Measurements from ENCODE around the gene PIK3C2G. TPM values are rescaled to one million over a fixed set of nuclear protein-coding genes. Genes with fewer than 3 reads are reported as not detected.

The PIK3C2G gene
- total and polyA plus RNA-seq, 8 donors: 0.60 to 3.2 (median 1.5) TPM

DNA sequence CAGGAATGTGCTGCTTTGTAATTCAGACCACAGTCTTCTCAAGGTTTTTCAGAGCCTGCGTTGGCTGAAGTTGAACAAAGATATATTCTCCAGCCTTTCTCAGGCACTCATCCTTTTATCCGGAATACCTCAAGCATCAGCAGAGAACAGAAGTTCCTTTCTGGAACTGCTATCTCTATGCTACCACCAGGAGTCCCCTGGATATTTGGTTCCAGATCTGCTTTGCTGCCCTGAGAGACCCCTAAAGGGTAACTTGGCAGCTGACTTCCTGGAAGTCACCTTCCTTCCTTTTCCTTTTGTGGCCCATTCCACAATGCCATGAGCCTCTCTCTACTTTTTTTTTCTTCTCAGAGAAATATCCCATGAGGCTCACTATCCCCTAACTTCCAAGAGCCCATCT, 288.3 kb downstream of the PIK3C2G start:
- 67 to 83% methylated on average over 2 of the region's 2 CpGs for WGBS, 2 donors
- no peaks in the 10 kb centered on the region for H3K4me1 ChIP-seq
- no peak overlapping the region for H3K4me3 ChIP-seq
- no peak for ATAC-seq
- no peaks in the 10 kb centered on the region for H3K27me3 ChIP-seq
- no peak overlapping the region for H3K27ac ChIP-seq
- H3K9me3 ChIP-seq: no peaks in the 10 kb centered on the region
- no peaks in the 10 kb centered on the region for H3K36me3 ChIP-seq
- no peak for FAIRE-seq
- TF ChIP-seq, protein P1, sequence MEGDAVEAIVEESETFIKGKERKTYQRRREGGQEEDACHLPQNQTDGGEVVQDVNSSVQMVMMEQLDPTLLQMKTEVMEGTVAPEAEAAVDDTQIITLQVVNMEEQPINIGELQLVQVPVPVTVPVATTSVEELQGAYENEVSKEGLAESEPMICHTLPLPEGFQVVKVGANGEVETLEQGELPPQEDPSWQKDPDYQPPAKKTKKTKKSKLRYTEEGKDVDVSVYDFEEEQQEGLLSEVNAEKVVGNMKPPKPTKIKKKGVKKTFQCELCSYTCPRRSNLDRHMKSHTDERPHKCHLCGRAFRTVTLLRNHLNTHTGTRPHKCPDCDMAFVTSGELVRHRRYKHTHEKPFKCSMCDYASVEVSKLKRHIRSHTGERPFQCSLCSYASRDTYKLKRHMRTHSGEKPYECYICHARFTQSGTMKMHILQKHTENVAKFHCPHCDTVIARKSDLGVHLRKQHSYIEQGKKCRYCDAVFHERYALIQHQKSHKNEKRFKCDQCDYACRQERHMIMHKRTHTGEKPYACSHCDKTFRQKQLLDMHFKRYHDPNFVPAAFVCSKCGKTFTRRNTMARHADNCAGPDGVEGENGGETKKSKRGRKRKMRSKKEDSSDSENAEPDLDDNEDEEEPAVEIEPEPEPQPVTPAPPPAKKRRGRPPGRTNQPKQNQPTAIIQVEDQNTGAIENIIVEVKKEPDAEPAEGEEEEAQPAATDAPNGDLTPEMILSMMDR (IDR thresholded peaks at IDR 0.05): no peak
- no peak for DNase-seq
- intact Hi-C loops (cut with DNase I): no loop called here

DNA sequence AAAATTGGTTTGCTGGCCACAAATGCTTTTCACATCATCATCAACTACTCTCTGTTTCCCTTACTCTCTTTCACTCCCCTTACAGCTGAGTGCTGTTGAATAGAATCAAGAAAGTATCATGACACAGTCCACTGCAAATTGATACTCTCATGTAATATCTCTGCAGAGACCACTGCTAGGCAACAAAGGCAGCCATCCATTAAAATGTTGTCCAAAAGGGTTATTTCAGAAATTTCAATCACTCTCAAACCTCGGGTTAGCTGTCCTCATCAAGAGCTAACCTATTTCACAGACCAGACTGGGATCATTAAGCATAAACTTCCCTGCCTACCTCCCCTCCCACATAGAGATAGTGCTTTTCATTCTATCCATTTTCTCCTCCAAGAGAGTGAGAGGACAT, 289.8 kb downstream of the PIK3C2G start:
- H3K36me3 ChIP-seq: no peaks in the 10 kb centered on the region
- DNase-seq (no peak), FAIRE-seq (no peak), ATAC-seq (no peak)
- no peak overlapping the region for H3K27ac ChIP-seq
- no peaks in the 10 kb centered on the region for H3K9me3 ChIP-seq
- intact Hi-C loops (cut with DNase I): no loop called here
- WGBS, 2 donors: 60 to 71% methylated on average over 1 of the region's 1 CpG
- no peaks in the 10 kb centered on the region for H3K4me1 ChIP-seq
- TF ChIP-seq, protein P1 (IDR thresholded peaks at IDR 0.05): no peak
- no peaks in the 10 kb centered on the region for H3K27me3 ChIP-seq
- H3K4me3 ChIP-seq: no peak overlapping the region

DNA sequence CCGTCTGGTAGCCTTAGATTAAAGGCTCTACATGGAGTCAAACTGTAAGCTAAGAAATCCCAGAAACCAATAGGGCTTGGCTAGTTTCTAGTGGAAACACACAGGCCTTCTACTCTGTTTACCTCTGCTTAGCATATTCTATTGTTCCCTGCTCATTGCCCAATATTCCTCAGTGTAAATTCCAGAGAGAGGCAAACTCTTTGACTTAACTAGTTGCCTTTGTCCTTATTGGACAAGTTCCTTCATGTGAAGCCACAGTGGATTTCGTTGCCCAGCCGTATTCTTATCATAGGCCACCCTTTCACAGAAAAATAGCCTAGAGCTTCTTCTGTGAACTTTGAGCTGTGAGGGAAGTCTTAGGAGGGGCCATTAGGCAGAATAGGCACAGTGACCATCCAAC, 290.4 kb downstream of the PIK3C2G start:
- no peak for FAIRE-seq

DNA sequence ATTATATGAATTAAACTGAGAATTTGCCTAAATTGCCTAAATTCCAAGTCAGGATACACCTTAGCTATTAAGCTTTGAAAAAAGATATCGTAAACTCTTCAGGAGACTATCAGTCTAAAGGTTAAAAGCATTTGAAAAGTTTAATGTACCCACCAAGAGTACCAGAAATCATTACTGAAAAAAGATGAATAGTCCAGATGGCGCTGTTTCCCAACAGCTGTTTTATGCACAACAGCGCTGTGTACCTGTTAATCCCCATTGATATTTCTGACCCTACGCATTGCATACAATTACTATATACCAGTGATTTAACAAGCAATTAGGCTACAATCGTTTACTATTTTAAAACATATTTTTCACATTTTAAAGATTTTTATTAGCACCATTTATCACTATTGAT, 291.5 kb downstream of the PIK3C2G start:
- ATAC-seq (no peak), FAIRE-seq (no peak), DNase-seq (no peak)
- H3K27ac ChIP-seq: no peak overlapping the region
- TF ChIP-seq, protein P1 (IDR thresholded peaks at IDR 0.05): no peak
- no peaks in the 10 kb centered on the region for H3K4me1 ChIP-seq
- H3K27me3 ChIP-seq: no peaks in the 10 kb centered on the region
- H3K36me3 ChIP-seq: no peaks in the 10 kb centered on the region
- 63 to 67% methylated on average over 5 of the region's 5 CpGs for WGBS, 2 donors
- intact Hi-C loops (cut with DNase I): no loop called here
- no peak overlapping the region for H3K4me3 ChIP-seq
- no peaks in the 10 kb centered on the region for H3K9me3 ChIP-seq

More for the DNA sequence above, 290.4 kb downstream of the PIK3C2G start:
- ATAC-seq: no peak
- 70 to 81% methylated on average over 3 of the region's 3 CpGs for WGBS, 2 donors
- intact Hi-C loops (cut with DNase I): no loop called here
- TF ChIP-seq, protein P1 (IDR thresholded peaks at IDR 0.05): no peak
- DNase-seq: no peak
- H3K9me3 ChIP-seq: no peaks in the 10 kb centered on the region
- no peak overlapping the region for H3K4me3 ChIP-seq
- H3K27ac ChIP-seq: no peak overlapping the region
- no peaks in the 10 kb centered on the region for H3K36me3 ChIP-seq
- no peaks in the 10 kb centered on the region for H3K4me1 ChIP-seq
- H3K27me3 ChIP-seq: no peaks in the 10 kb centered on the region

DNA sequence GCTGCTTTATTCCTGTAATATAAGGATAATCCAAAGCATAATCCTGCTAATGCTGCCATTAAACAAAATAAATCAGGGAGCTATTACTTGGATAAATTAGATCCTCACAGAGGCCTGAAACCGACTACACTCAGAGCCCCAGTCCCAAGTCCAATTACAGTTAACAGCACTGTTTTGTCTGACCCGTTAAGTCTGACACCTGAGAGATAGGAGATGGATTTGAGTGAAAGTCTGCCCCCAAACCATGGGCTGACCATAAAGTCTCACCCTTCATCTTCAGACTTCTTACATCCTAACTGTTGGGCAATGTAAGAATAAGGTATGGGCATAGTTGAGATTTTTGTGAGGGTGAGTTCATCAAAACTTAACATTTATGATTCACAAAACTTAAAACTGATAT, 294.8 kb downstream of the PIK3C2G start:
- TF ChIP-seq, protein P1 (IDR thresholded peaks at IDR 0.05): no peak
- ATAC-seq (no peak), FAIRE-seq (no peak), DNase-seq (no peak)
- Histone ChIP-seq H3K9me3 (no peaks in the 10 kb centered on the region), H3K36me3 (no peaks in the 10 kb centered on the region), H3K27ac (no peak overlapping the region), H3K4me3 (no peak overlapping the region), H3K27me3 (no peaks in the 10 kb centered on the region), H3K4me1 (no peaks in the 10 kb centered on the region)
- intact Hi-C loops (cut with DNase I): no loop called here
- 43 to 71% methylated on average over 2 of the region's 2 CpGs for WGBS, 2 donors

All from pancreas (tissue), 10 donors.